Activated T-cell treated with anti-CD3 and anti-CD28 coated beads, Interleukin-2, amount 50 U/mL, for 48 hours (primary cell): ENCODE measurements around the gene KNDC1.
A peak's percentile ranks its signal among the peaks of the same experiment; 100 is the strongest.
"Not testable (repeated sequence)": the region's sequence is repeated elsewhere in the genome, so short reads cannot be mapped to it uniquely, and the experiment has no call there.

ENCODE experiments used
- DNase-seq, 2 experiments: peaks; one replicate each; pipeline ENCODE4 v3.0.0-alpha.2; 2020

KNDC1 gene

GRCh38 chr10:133127291-133128125, 32.5 kb upstream of the KNDC1 start:
- peak; percentile 53 to 55 for DNase-seq

GRCh38 chr10:133128126-133129070, 31.6 kb upstream of the KNDC1 start:
- no peak for DNase-seq

- DNase-seq, result no peak
Measured at GRCh38 chr10:133129071-133129858, 30.8 kb upstream of the KNDC1 start.

GRCh38 chr10:133129859-133130495, 30.0 kb upstream of the KNDC1 start:
- no peak for DNase-seq

- no peak for DNase-seq
Measured at GRCh38 chr10:133130602-133131001, 29.4 kb upstream of the KNDC1 start.

- DNase-seq, result no peak
Measured at GRCh38 chr10:133131053-133131452, 29.0 kb upstream of the KNDC1 start.

GRCh38 chr10:133131734-133132472, 28.1 kb upstream of the KNDC1 start:
- no peak for DNase-seq

- DNase-seq, result no peak
Measured at GRCh38 chr10:133132473-133133291, 27.3 kb upstream of the KNDC1 start.

GRCh38 chr10:133133471-133134231, 26.4 kb upstream of the KNDC1 start:
- DNase-seq, result no peak

GRCh38 chr10:133134411-133135115, 25.5 kb upstream of the KNDC1 start:
- DNase-seq, result no peak

GRCh38 chr10:133135116-133135465, 24.9 kb upstream of the KNDC1 start:
- no peak for DNase-seq

GRCh38 chr10:133137486-133138145, 22.4 kb upstream of the KNDC1 start:
- DNase-seq, result not testable (repeated sequence)

- DNase-seq, result no peak
Measured at GRCh38 chr10:133139551-133140065, 20.4 kb upstream of the KNDC1 start.

GRCh38 chr10:133140417-133141143, 19.4 kb upstream of the KNDC1 start:
- DNase-seq, result no peak

- DNase-seq, result no peak
Measured at GRCh38 chr10:133141144-133141957, 18.7 kb upstream of the KNDC1 start.

GRCh38 chr10:133141958-133142340, 18.1 kb upstream of the KNDC1 start:
- DNase-seq, result no peak
